Kidney (tissue), 14 donors: ENCODE data around the gene POLR2I. TPM values are rescaled to one million over a fixed set of nuclear protein-coding genes. Genes with fewer than 3 reads are reported as not detected.
A peak's percentile ranks its signal among the peaks of the same experiment; 100 is the strongest.

Experiments used
- DNase-seq, 5 donors: peaks; one replicate each; pipeline ENCODE4 v3.0.0-alpha.2; 2013 to 2020
- FAIRE-seq: peaks from 2 replicates; lab custom pipeline; 2012; peaks lifted over from hg19 to GRCh38; lab: Jason Lieb, UNC
- H3K27ac ChIP-seq, 2 donors: one replicate each; pipeline ENCODE4 v1.7.0; 2013; ENCODE audit warnings: low read depth in 2 of 2, low read length in 2 of 2, inconsistent platforms in 1 of 2
- H3K27me3 ChIP-seq: one replicate; pipeline ENCODE4 v1.7.1; 2013; ENCODE audit warnings: low read length, inconsistent platforms; ENCODE audit not compliant: control insufficient read depth, insufficient read depth
- H3K36me3 ChIP-seq, 3 donors: one replicate each; pipeline versions ENCODE4 v1.7.0 to v1.7.1; 2013; ENCODE audit warnings: low read length in 3 of 3, control low read depth in 1 of 3, inconsistent platforms in 1 of 3; ENCODE audit not compliant: insufficient read depth in 3 of 3, control insufficient read depth in 2 of 3
- H3K4me1 ChIP-seq, 3 donors: one replicate each; pipeline versions ENCODE4 v1.7.0 to v1.7.1; 2013; ENCODE audit warnings: low read length in 3 of 3, inconsistent platforms in 1 of 3, low read depth in 1 of 3; ENCODE audit not compliant: control insufficient read depth in 2 of 3, insufficient read depth in 2 of 3
- H3K4me3 ChIP-seq, 3 donors: one replicate each; pipeline versions ENCODE4 v1.7.0 to v1.8.1; 2013; ENCODE audit warnings: low read length in 3 of 3, control low read depth in 1 of 3, inconsistent platforms in 1 of 3
- H3K9ac ChIP-seq, 3 donors: one replicate each; pipeline versions ENCODE4 v1.7.0 to v1.7.1; 2013; ENCODE audit warnings: low read length in 3 of 3, control low read depth in 1 of 3, inconsistent platforms in 1 of 3
- H3K9me3 ChIP-seq, 3 donors: one replicate each; pipeline versions ENCODE4 v1.7.0 to v1.7.1; 2013; ENCODE audit warnings: low read length in 3 of 3, control low read depth in 1 of 3, inconsistent platforms in 1 of 3; ENCODE audit not compliant: control insufficient read depth in 2 of 3, insufficient read depth in 1 of 3
- CTCF ChIP-seq: IDR thresholded peaks from 3 replicates; pipeline ENCODE4 v1.5.1; 2012; ENCODE audit warnings: mild to moderate bottlenecking, moderate library complexity, borderline replicate concordance; ENCODE audit not compliant: insufficient read depth; ENCODE audit errors: extremely low read depth
- intact Hi-C: fragments of 100-400 bp; cut with DNase I; formaldehyde crosslinking; loops from one replicate; pipeline ENCODE4 v1.11.1; 2022
- polyA plus RNA-seq: library from polyadenylated mRNA; stranded (reverse); fragments of 350-450 nt; fragmentation: Illumina TruSeq; extraction: RNeasy Lipid Tissue Mini Kit (QIAGEN cat#74804); gene quantifications from one replicate; pipeline ENCODE4 v1.2.3, GENCODE V29; 2014; ENCODE audit warnings: low read depth, low replicate concordance; ENCODE audit not compliant: insufficient read depth
- total RNA-seq: library from RNA; stranded (reverse); fragmentation: NEBNext Ultra II Directional; extraction: Animal tissue kit (Norgen Biotek cat#: 25700); gene quantifications from one replicate; pipeline ENCODE4 v1.2.1, GENCODE V29; 2021
- donor health status: control.
- donor health status: control.
- donor health status: control.
- donor health status: control.
- donor health status: control.
- donor health status: DM: yes; HTN: yes; CAD: no.
- donor health status: Normal renal cell carcinoma (clear cell type).

POLR2I gene
- total and polyA plus RNA-seq, 2 donors from 2014 or later = 59.9 to 119 TPM

- Histone ChIP-seq H3K27me3 (no peaks in the 10 kb centered on the region), H3K36me3 (peaks cover 0 to 2% (median 0%) of the 10 kb centered on the region in 3 donors), H3K9ac (no peak overlapping the region), H3K4me1 (no peaks in the 10 kb centered on the region), H3K27ac (no peak overlapping the region), H3K9me3 (no peaks in the 10 kb centered on the region), H3K4me3 (no peak overlapping the region)
- no peak for TF ChIP-seq CTCF
- intact Hi-C loops = no loop called here
- FAIRE-seq (no peak), DNase-seq (no peak)
These were observed 46.3 kb upstream of the POLR2I start for GRCh38 chr19:36160821-36161596.

GRCh38 chr19:36153126-36153525 lies 38.5 kb upstream of the POLR2I start:
- H3K9me3 ChIP-seq = no peaks in the 10 kb centered on the region
- intact Hi-C loops = no loop called here
- TF ChIP-seq CTCF = no peak
- FAIRE-seq = no peak
- H3K27ac ChIP-seq = peak overlapping the region in 1 of 2 donors; percentile 95
- no peak for DNase-seq
- no peaks in the 10 kb centered on the region for H3K4me1 ChIP-seq
- no peaks in the 10 kb centered on the region for H3K27me3 ChIP-seq
- peaks cover 0 to 14% (median 3%) of the 10 kb centered on the region in 3 donors for H3K36me3 ChIP-seq
- H3K9ac ChIP-seq = no peak overlapping the region
- peak overlapping the region in 1 of 3 donors; percentile 59 for H3K4me3 ChIP-seq

- FAIRE-seq = no peak
- peak within 1 kb of the TSS; percentile 57 to 69 (median 58) for H3K4me3 ChIP-seq
- peaks cover 0 to 18% (median 8%) of the 10 kb centered on the region in 3 donors for H3K36me3 ChIP-seq
- H3K9me3 ChIP-seq = no peaks in the 10 kb centered on the region
- TF ChIP-seq CTCF = no peak
- no peaks in the 10 kb centered on the region for H3K27me3 ChIP-seq
- H3K4me1 ChIP-seq = no peaks in the 10 kb centered on the region
- intact Hi-C loops = no loop called here
- H3K27ac ChIP-seq = peak within 1 kb of the TSS; percentile 94 to 95
- peak within 1 kb of the TSS; percentile 27 to 98 (median 89) for H3K9ac ChIP-seq
- DNase-seq = peak; percentile 53 to 90 (median 68)
These were observed 37.8 kb upstream of the POLR2I start, which contains the start of gene COX7A1 for GRCh38 chr19:36152352-36153091. Gene COX7A1, minus strand, starts transcription at chr19:36152447. Its CDS starts 40 bp downstream, at chr19:36152407.
